K562 (cell line): ENCODE measurements around the gene WDR91. TPM values are rescaled to one million over a fixed set of nuclear protein-coding genes. Genes with fewer than 3 reads are reported as not detected.

Experiments used
- ASH1L ChIP-seq: fragments of 450-650 bp; IDR thresholded peaks from 2 replicates; pipeline ENCODE4 v1.6.1; 2018; ENCODE audit warnings: borderline replicate concordance, mild to moderate bottlenecking, low read depth; ENCODE audit not compliant: partially characterized antibody
- DACH1 ChIP-seq: fragments of 450-650 bp; IDR thresholded peaks from 2 replicates; pipeline ENCODE4 v1.6.1; 2018; ENCODE audit not compliant: partially characterized antibody
- EWSR1 ChIP-seq: fragments of 450-650 bp; IDR thresholded peaks from 2 replicates; pipeline ENCODE4 v1.6.1; 2018; ENCODE audit warnings: borderline replicate concordance, mild to moderate bottlenecking, low read depth, moderate library complexity; ENCODE audit not compliant: partially characterized antibody
- GTF2E2 ChIP-seq: fragments of 200-800 bp; sonication (Bioruptor generic); IDR thresholded peaks from 2 replicates; pipeline ENCODE4 v1.6.1; 2016; ENCODE audit warnings: missing genetic modification characterization, missing compliant biosample characterization
- HDAC2 ChIP-seq: fragments of 450-650 bp; IDR thresholded peaks from 2 replicates; pipeline ENCODE4 v1.6.1; 2016; ENCODE audit warnings: mild to moderate bottlenecking
- MED1 ChIP-seq: sonication (generic); formaldehyde crosslinking; IDR thresholded peaks from 2 replicates; pipeline ENCODE4 v1.8.1; 2023; ENCODE audit warnings: missing genetic modification reagents, borderline replicate concordance
- MLX ChIP-seq, 2 experiments: fragments of 450-650 bp in 1 of 2; sonication (generic) in 1 of 2; formaldehyde crosslinking; conservative IDR thresholded peaks; 2 replicates each; pipeline versions ENCODE4 v1.4.0 to v1.8.1; 2020 to 2022; ENCODE audit warnings: mild to moderate bottlenecking in 1 of 2, missing genetic modification reagents in 1 of 2
- NFIC ChIP-seq: fragments of 450-650 bp; IDR thresholded peaks from 2 replicates; pipeline ENCODE4 v1.6.1; 2017; ENCODE audit warnings: mild to moderate bottlenecking, inconsistent platforms
- NR2C1 ChIP-seq, 2 experiments: fragments of 450-650 bp; IDR thresholded peaks; 2 replicates each; pipeline ENCODE4 v1.6.1; 2017; ENCODE audit warnings: mild to moderate bottlenecking in 2 of 2, antibody characterized with exemption in 1 of 2, inconsistent platforms in 1 of 2, missing compliant biosample characterization in 1 of 2, missing genetic modification characterization in 1 of 2
- SETDB1 ChIP-seq: IDR thresholded peaks from one replicate; pipeline ENCODE4 v1.6.1; 2012; ENCODE audit warnings: low read length, control low read depth, inconsistent platforms
- TRIM28 ChIP-seq: fragments of 450-650 bp; IDR thresholded peaks from 2 replicates; pipeline ENCODE4 v1.6.1; 2017
- ZFP36 ChIP-seq: fragments of 150-350 bp; IDR thresholded peaks from 2 replicates; pipeline ENCODE4 v1.6.1; 2018; ENCODE audit warnings: low read length, low read depth; ENCODE audit not compliant: partially characterized antibody
- ZNF197 ChIP-seq: fragments of 200-800 bp; sonication (Bioruptor generic); IDR thresholded peaks from 2 replicates; pipeline ENCODE4 v1.6.1; 2016; ENCODE audit warnings: low read depth, missing genetic modification characterization, missing compliant biosample characterization
- ZNF232 ChIP-seq: sonication (generic); formaldehyde crosslinking; IDR thresholded peaks from 2 replicates; pipeline ENCODE4 v1.8.0; 2022; ENCODE audit warnings: mild to moderate bottlenecking, missing genetic modification reagents
- ZNF780A ChIP-seq: fragments of 250-450 bp; sonication (Bioruptor Pico); IDR thresholded peaks from 2 replicates; pipeline ENCODE4 v1.5.0; 2021; ENCODE audit warnings: mild to moderate bottlenecking
- polyA plus RNA-seq, 8 experiments: library from polyadenylated mRNA; depleted of rRNA in 4 of 8; stranded (reverse) in 5 of 8; unstranded in 3 of 8; fragments of >200 nt; fragmentation: Nextera tagmentation in 2 of 8; fragmentation: Illumina TruSeq in 1 of 8; extraction: Ambion mirVana in 2 of 8; extraction: Trizol in 1 of 8; gene quantifications; 2 replicates each; pipeline versions ENCODE4 v1.2.1 to v1.2.3, GENCODE V29; 2011 to 2014; ENCODE audit warnings: inconsistent platforms in 1 of 8, missing spikeins in 1 of 8
- total RNA-seq, 7 experiments: library from RNA; depleted of rRNA in 6 of 7; stranded (reverse); fragments of >200 nt in 6 of 7; fragmentation: Illumina TruSeq in 2 of 7; extraction: Trizol in 2 of 7; gene quantifications; 2 replicates each; pipeline versions ENCODE4 v1.2.1 to v1.2.3, GENCODE V29; 2011 to 2021; ENCODE audit warnings: low replicate concordance in 1 of 7
- TF ChIP-seq, protein P1 (sequence below): sonication (generic); formaldehyde crosslinking; IDR thresholded peaks from 2 replicates; pipeline ENCODE4 v1.8.0; 2023; ENCODE audit warnings: mild to moderate bottlenecking, missing genetic modification reagents
- TF ChIP-seq, protein P2 (sequence below): fragments of 200-600 bp; sonication (generic); IDR thresholded peaks from one replicate; pipeline ENCODE4 v1.6.1; 2012; ENCODE audit warnings: mild to moderate bottlenecking, low read depth, low read length, inconsistent platforms

Gene WDR91
- total and polyA plus RNA-seq, 9 of the 15 experiments (the other 6 are each of a cell fraction or from before 2014, with no cell fraction given) = 1.9 to 18.2 (median 9.8) TPM

DNA sequence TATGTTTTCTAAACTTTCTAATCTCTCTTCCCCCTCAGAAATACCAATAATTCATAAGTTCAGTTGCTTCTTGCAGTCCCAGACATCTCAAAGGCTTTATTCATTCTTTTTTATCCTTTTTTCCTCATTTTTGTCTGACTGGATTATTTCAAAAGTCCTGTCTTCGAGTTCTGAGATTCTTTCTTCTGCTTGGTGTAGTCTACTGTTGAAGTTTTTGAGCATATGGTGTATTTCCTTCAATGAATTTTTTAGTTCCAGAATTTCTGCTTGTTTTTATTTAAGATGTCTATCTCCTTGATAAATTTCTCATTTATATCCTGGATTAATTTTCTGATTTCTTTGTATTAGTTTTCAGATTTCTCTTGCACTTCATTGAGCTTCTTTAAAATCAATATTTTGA, 55.0 kb downstream of the WDR91 start (continued):
- no peak for TF ChIP-seq ZFP36
- TF ChIP-seq NFIC = no peak
- TF ChIP-seq, protein P1, sequence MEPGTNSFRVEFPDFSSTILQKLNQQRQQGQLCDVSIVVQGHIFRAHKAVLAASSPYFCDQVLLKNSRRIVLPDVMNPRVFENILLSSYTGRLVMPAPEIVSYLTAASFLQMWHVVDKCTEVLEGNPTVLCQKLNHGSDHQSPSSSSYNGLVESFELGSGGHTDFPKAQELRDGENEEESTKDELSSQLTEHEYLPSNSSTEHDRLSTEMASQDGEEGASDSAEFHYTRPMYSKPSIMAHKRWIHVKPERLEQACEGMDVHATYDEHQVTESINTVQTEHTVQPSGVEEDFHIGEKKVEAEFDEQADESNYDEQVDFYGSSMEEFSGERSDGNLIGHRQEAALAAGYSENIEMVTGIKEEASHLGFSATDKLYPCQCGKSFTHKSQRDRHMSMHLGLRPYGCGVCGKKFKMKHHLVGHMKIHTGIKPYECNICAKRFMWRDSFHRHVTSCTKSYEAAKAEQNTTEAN (CRISPR knock-in tag) = no peak
- no peak for TF ChIP-seq NR2C1 (IDR thresholded peaks at IDR 0.05)
- no peak for TF ChIP-seq NR2C1 (tag; IDR thresholded peaks at IDR 0.05)
- no peak for TF ChIP-seq HDAC2
- no peak for TF ChIP-seq GTF2E2 (tag)
- no peak for TF ChIP-seq SETDB1
- TF ChIP-seq MED1 (CRISPR knock-in tag) = no peak
- TF ChIP-seq, protein P2, sequence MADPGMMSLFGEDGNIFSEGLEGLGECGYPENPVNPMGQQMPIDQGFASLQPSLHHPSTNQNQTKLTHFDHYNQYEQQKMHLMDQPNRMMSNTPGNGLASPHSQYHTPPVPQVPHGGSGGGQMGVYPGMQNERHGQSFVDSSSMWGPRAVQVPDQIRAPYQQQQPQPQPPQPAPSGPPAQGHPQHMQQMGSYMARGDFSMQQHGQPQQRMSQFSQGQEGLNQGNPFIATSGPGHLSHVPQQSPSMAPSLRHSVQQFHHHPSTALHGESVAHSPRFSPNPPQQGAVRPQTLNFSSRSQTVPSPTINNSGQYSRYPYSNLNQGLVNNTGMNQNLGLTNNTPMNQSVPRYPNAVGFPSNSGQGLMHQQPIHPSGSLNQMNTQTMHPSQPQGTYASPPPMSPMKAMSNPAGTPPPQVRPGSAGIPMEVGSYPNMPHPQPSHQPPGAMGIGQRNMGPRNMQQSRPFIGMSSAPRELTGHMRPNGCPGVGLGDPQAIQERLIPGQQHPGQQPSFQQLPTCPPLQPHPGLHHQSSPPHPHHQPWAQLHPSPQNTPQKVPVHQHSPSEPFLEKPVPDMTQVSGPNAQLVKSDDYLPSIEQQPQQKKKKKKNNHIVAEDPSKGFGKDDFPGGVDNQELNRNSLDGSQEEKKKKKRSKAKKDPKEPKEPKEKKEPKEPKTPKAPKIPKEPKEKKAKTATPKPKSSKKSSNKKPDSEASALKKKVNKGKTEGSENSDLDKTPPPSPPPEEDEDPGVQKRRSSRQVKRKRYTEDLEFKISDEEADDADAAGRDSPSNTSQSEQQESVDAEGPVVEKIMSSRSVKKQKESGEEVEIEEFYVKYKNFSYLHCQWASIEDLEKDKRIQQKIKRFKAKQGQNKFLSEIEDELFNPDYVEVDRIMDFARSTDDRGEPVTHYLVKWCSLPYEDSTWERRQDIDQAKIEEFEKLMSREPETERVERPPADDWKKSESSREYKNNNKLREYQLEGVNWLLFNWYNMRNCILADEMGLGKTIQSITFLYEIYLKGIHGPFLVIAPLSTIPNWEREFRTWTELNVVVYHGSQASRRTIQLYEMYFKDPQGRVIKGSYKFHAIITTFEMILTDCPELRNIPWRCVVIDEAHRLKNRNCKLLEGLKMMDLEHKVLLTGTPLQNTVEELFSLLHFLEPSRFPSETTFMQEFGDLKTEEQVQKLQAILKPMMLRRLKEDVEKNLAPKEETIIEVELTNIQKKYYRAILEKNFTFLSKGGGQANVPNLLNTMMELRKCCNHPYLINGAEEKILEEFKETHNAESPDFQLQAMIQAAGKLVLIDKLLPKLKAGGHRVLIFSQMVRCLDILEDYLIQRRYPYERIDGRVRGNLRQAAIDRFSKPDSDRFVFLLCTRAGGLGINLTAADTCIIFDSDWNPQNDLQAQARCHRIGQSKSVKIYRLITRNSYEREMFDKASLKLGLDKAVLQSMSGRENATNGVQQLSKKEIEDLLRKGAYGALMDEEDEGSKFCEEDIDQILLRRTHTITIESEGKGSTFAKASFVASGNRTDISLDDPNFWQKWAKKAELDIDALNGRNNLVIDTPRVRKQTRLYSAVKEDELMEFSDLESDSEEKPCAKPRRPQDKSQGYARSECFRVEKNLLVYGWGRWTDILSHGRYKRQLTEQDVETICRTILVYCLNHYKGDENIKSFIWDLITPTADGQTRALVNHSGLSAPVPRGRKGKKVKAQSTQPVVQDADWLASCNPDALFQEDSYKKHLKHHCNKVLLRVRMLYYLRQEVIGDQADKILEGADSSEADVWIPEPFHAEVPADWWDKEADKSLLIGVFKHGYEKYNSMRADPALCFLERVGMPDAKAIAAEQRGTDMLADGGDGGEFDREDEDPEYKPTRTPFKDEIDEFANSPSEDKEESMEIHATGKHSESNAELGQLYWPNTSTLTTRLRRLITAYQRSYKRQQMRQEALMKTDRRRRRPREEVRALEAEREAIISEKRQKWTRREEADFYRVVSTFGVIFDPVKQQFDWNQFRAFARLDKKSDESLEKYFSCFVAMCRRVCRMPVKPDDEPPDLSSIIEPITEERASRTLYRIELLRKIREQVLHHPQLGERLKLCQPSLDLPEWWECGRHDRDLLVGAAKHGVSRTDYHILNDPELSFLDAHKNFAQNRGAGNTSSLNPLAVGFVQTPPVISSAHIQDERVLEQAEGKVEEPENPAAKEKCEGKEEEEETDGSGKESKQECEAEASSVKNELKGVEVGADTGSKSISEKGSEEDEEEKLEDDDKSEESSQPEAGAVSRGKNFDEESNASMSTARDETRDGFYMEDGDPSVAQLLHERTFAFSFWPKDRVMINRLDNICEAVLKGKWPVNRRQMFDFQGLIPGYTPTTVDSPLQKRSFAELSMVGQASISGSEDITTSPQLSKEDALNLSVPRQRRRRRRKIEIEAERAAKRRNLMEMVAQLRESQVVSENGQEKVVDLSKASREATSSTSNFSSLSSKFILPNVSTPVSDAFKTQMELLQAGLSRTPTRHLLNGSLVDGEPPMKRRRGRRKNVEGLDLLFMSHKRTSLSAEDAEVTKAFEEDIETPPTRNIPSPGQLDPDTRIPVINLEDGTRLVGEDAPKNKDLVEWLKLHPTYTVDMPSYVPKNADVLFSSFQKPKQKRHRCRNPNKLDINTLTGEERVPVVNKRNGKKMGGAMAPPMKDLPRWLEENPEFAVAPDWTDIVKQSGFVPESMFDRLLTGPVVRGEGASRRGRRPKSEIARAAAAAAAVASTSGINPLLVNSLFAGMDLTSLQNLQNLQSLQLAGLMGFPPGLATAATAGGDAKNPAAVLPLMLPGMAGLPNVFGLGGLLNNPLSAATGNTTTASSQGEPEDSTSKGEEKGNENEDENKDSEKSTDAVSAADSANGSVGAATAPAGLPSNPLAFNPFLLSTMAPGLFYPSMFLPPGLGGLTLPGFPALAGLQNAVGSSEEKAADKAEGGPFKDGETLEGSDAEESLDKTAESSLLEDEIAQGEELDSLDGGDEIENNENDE = no peak
- no peak for TF ChIP-seq ZNF232 (CRISPR knock-in tag)
- peak; percentile 98 for TF ChIP-seq TRIM28
- no peak for TF ChIP-seq ASH1L
- TF ChIP-seq ZNF197 = no peak
- TF ChIP-seq ZNF780A (CRISPR knock-in tag) = no peak
- TF ChIP-seq DACH1 = no peak
- no peak for TF ChIP-seq EWSR1
- TF ChIP-seq MLX (CRISPR knock-in tag; conservative IDR thresholded peaks at IDR 0.05) = no peak
